DOHH2 (cell line): ENCODE results near the gene APOBEC3A.

Experiments
- H3F3A ChIP-seq: fragments of 200-600 bp; sonication (generic), shearing (Covaris generic); 2 replicates; pipeline ENCODE4 v1.6.0; 2016; ENCODE audit warnings: antibody characterized with exemption, mild to moderate bottlenecking; ENCODE audit not compliant: control insufficient read depth, insufficient read depth
- H3K27ac ChIP-seq: fragments of 200-600 bp; sonication (generic); 2 replicates; pipeline ENCODE4 v1.5.1; 2014; ENCODE audit warnings: low read depth, mild to moderate bottlenecking, low read length, moderate library complexity
- H3K27me3 ChIP-seq: fragments of 200-600 bp; sonication (generic); 2 replicates; pipeline ENCODE4 v1.6.1; 2014; ENCODE audit warnings: mild to moderate bottlenecking, low read length, mixed read lengths; ENCODE audit not compliant: control insufficient read depth
- H3K36me3 ChIP-seq: fragments of 200-600 bp; sonication (generic); 2 replicates; pipeline ENCODE4 v1.6.1; 2014; ENCODE audit warnings: mild to moderate bottlenecking, low read length, moderate library complexity, mixed read lengths; ENCODE audit not compliant: control insufficient read depth
- H3K4me1 ChIP-seq: fragments of 200-600 bp; sonication (generic); 2 replicates; pipeline ENCODE4 v1.6.1; 2014; ENCODE audit warnings: mild to moderate bottlenecking, low read length, mixed read lengths; ENCODE audit not compliant: control insufficient read depth
- H3K4me2 ChIP-seq: fragments of 200-600 bp; sonication (generic); 2 replicates; pipeline ENCODE4 v1.6.0; 2014; ENCODE audit warnings: mild to moderate bottlenecking, low read length, moderate library complexity
- H3K4me3 ChIP-seq: fragments of 200-600 bp; sonication (generic); 2 replicates; pipeline ENCODE4 v1.5.1; 2014; ENCODE audit warnings: mild to moderate bottlenecking, low read length, mixed read lengths
- H3K79me2 ChIP-seq: fragments of 200-600 bp; sonication (generic); 2 replicates; pipeline ENCODE4 v1.6.1; 2014; ENCODE audit warnings: mild to moderate bottlenecking, low read length, mixed read lengths; ENCODE audit not compliant: control insufficient read depth
- H3K9me2 ChIP-seq: fragments of 200-600 bp; sonication (generic); replicated peaks from 2 replicates; pipeline ENCODE4 v1.6.1; 2014; ENCODE audit warnings: mild to moderate bottlenecking, low read length, mixed read lengths; ENCODE audit not compliant: control insufficient read depth
- H3K9me3 ChIP-seq: fragments of 200-600 bp; sonication (generic); 2 replicates; pipeline ENCODE4 v1.6.1; 2014; ENCODE audit warnings: antibody characterized with exemption, low read length, mixed read lengths; ENCODE audit not compliant: control insufficient read depth, insufficient read depth
- H4K20me1 ChIP-seq: fragments of 200-600 bp; sonication (generic); 2 replicates; pipeline ENCODE4 v1.6.0; 2014; ENCODE audit warnings: low read depth, mild to moderate bottlenecking, antibody characterized with exemption, low read length, moderate library complexity; ENCODE audit not compliant: control insufficient read depth, insufficient read depth
- CTCF ChIP-seq: fragments of 200-600 bp; sonication (generic); IDR thresholded peaks from one replicate; pipeline ENCODE4 v1.5.1; 2014; ENCODE audit warnings: antibody characterized with exemption, mild to moderate bottlenecking, low read depth, low read length; ENCODE audit not compliant: poor library complexity, severe bottlenecking
- EZH2phosphoT487 ChIP-seq: fragments of 200-600 bp; sonication (generic); IDR thresholded peaks from 2 replicates; pipeline ENCODE4 v1.6.1; 2017; ENCODE audit warnings: borderline replicate concordance, mild to moderate bottlenecking, antibody characterized with exemption, low read length, moderate library complexity, mixed read lengths

APOBEC3A gene

DNA sequence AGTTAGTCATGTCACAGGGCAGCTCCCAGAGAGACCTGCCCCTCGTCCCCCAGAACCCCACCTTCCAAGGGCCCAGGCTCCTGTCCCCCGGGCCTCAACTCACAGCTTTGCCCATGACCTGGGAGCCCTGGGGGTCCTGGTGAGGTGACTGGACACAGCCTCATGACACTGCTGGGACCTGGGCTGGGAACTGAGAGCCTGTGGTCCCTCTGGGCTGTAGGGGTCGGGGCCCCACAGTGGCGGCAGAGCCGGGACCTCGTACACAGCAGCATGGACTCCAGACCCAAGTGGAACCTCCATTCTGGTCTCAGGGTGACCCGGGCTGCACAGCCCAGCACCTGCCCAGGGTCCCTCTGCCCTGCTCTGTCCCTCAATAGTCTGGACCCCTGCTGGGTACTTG lies 6.9 kb downstream of the APOBEC3A start:
- Histone ChIP-seq H3K4me1 (no peaks in the 10 kb centered on the region), H3K36me3 (no peaks in the 10 kb centered on the region), H3K79me2 (no peaks in the 10 kb centered on the region), H3K27ac (no peak overlapping the region), H3K27me3 (peaks cover 29% of the 10 kb centered on the region), H3F3A (no peaks in the 10 kb centered on the region), H3K9me3 (no peaks in the 10 kb centered on the region), H4K20me1 (no peaks in the 10 kb centered on the region), H3K4me2 (no peak overlapping the region), H3K9me2 (no peaks in the 10 kb centered on the region), H3K4me3 (no peak overlapping the region)
- TF ChIP-seq EZH2phosphoT487 (no peak), CTCF (no peak)

DNA sequence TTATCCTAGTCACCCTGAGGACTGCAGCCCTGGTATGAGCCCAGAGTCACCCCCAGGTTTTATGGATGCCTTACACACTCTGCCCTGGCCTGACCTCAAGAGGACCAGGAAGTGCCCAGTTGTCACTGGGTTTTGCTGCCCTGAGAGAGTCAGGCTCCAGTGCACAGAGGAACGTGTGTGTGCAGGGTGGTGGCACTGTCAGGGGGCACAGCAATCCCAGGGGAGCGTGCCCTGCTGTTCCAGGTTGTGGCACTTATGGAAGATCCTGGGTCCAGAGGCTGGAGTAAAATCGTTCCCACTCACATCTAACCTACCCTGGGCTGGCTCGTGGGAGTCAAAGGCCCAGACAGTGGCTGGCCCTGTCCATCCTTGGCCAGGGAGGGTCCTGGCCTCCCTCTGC lies 7.6 kb downstream of the APOBEC3A start:
- H3K27ac ChIP-seq = no peak overlapping the region

DNA sequence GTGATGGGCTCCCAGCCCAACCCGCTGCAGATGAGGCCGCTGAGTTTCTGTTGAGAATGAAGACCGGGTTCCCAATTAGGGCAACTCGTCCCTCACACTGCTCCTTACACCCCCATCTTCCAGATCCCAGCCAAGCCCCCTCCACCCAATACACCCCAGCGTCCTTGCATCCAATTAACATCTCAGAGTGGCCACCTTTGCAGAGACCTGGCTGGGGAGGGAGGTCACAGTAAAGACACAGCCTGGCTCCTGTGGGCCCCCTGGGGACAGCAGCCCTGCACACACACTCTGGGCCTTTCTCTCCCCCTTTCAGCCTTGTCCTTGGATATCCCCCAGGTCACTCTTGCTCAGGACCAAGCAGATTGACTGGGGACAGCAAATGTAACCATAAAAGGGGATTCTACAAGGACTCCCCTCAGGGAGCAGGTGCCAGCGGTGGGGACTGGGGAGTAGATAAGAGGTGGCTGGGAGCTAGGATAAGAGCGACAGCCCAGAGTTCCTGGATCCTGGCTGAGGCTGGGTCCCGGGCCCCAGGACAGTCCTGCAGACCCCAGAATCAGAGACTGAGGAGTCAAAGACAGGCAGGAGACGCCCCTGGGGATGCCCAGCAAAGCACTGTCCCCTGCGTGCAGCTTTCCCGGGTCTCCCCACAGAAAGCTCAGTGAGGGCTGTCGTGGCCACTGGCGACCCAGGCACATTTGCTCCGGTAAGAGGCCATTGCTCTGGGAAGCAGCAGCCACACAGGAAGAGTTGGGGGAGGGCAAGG lies 8.4 kb downstream of the APOBEC3A start:
- H3K27me3 ChIP-seq = peaks cover 32% of the 10 kb centered on the region
- H3K36me3 ChIP-seq = no peaks in the 10 kb centered on the region
- no peaks in the 10 kb centered on the region for H3K79me2 ChIP-seq
- H3K4me2 ChIP-seq = no peak overlapping the region
- H3K27ac ChIP-seq = no peak overlapping the region
- H3K9me2 ChIP-seq = no peaks in the 10 kb centered on the region
- no peaks in the 10 kb centered on the region for H4K20me1 ChIP-seq
- no peaks in the 10 kb centered on the region for H3F3A ChIP-seq
- no peaks in the 10 kb centered on the region for H3K4me1 ChIP-seq
- H3K4me3 ChIP-seq = no peak overlapping the region
- TF ChIP-seq CTCF (no peak), EZH2phosphoT487 (no peak)
- H3K9me3 ChIP-seq = no peaks in the 10 kb centered on the region

More for the DNA sequence above, 7.6 kb downstream of the APOBEC3A start:
- Histone ChIP-seq H4K20me1 (no peaks in the 10 kb centered on the region), H3K4me3 (no peak overlapping the region), H3K27me3 (peaks cover 32% of the 10 kb centered on the region), H3K36me3 (no peaks in the 10 kb centered on the region), H3K4me2 (no peak overlapping the region), H3K9me2 (no peaks in the 10 kb centered on the region), H3K9me3 (no peaks in the 10 kb centered on the region), H3F3A (no peaks in the 10 kb centered on the region), H3K79me2 (no peaks in the 10 kb centered on the region), H3K4me1 (no peaks in the 10 kb centered on the region)
- TF ChIP-seq EZH2phosphoT487 = no peak
- TF ChIP-seq CTCF = no peak
